Activated naive CD8-positive, alpha-beta T cell treated with anti-CD3 and anti-CD28 coated beads for 36 hours (primary cell): Measurements from ENCODE around the gene CSRP3. TPM values are rescaled to one million over a fixed set of nuclear protein-coding genes. Genes with fewer than 3 reads are reported as not detected.

Experiments used
- DNase-seq: peaks from one replicate; pipeline ENCODE4 v3.0.0; 2021
- H3K27ac Mint-ChIP-seq: one replicate; pipeline ENCODE4 v1.8.0; 2022; ENCODE audit warnings: mild to moderate bottlenecking, moderate library complexity, mixed read lengths
- H3K27me3 Mint-ChIP-seq: one replicate; pipeline ENCODE4 v1.8.0; 2022; ENCODE audit warnings: mild to moderate bottlenecking, mixed read lengths
- H3K36me3 Mint-ChIP-seq: one replicate; pipeline ENCODE4 v1.8.0; 2021; ENCODE audit warnings: mild to moderate bottlenecking, mixed read lengths
- H3K4me1 Mint-ChIP-seq: one replicate; pipeline ENCODE4 v1.8.0; 2021; ENCODE audit warnings: mixed read lengths
- H3K4me3 Mint-ChIP-seq: one replicate; pipeline ENCODE4 v1.8.0; 2022; ENCODE audit warnings: mild to moderate bottlenecking, moderate library complexity, mixed read lengths
- H3K9me3 Mint-ChIP-seq: one replicate; pipeline ENCODE4 v1.8.0; 2022; ENCODE audit warnings: mixed read lengths
- total RNA-seq, 2 experiments: library from RNA; stranded (reverse); gene quantifications; one replicate each; pipeline ENCODE4 v1.2.3, GENCODE V29; 2021

The CSRP3 gene
- total RNA-seq: not detected

DNA sequence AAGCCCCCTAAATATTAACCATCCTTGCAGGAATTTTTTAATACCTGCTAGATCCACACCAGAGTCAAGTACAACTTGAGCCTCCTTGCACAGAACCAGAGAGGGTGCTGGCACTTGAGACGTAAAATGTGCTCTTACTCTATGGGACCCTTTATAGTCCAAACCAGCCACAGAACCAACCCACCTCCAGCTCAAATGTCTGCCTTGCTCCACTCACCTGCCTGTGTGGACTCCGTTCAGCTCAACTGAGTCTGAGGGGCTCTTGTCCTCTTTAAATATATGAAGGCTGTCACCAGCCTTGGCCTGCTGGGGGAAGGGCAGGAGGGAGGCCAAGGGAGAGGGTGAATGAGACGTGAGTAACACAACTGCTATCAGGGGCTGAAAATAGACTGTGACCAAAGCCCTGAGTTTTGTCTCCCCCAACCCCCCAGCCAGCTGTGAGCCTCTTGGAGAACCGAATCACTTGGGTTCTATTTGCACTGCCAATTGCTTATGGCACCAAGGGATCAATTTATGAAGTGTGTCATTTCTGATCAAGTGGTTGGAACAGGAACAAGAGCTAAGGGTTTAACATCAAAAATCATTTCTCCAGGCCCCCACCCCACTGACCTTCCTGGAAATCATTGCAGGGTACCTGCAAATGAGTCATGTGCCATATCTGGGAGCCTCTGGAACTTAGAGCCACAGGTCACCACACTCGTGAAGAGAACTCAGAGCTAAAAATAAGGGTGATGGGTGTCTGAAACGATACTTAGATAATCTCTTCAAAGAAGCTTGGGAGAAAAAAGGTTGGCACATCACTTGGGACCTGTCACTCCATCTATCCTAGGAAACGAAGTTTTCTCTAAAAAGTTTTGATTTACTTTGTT, at the start of gene CSRP3:
TSS of gene CSRP3 (minus strand) at position 247 of the 869 bp plus-strand sequence. CDS start 9,535 bp downstream, outside the sequence.
- no peak for DNase-seq
- peaks cover 9% of the 10 kb centered on the region for H3K27me3 Mint-ChIP-seq
- H3K4me3 Mint-ChIP-seq: no peak within 1 kb of the TSS
- no peaks in the 10 kb centered on the region for H3K36me3 Mint-ChIP-seq
- H3K27ac Mint-ChIP-seq: no peak within 1 kb of the TSS
- H3K4me1 Mint-ChIP-seq: no peaks in the 10 kb centered on the region
- no peaks in the 10 kb centered on the region for H3K9me3 Mint-ChIP-seq

DNA sequence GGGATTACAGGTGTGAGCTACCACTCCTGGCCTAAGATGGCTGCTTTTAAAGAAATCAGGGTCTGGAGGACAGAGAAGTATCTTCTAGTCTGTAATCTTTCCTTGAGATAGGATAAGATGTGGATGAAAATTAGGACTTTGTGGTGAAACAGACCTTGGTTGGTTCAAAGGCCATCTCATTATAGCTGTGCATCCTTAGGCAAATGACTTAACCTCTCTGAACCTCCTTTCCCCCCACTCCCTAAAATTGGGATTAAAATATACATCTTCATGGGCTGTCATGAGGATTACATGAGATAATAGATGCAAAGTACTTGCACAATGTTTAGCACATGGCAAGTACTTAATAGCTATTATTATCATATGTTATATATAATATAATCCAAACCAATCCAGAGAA, 49.8 kb upstream of the CSRP3 start:
- DNase-seq: no peak
- no peaks in the 10 kb centered on the region for H3K4me1 Mint-ChIP-seq
- H3K27ac Mint-ChIP-seq: no peak overlapping the region
- no peak overlapping the region for H3K4me3 Mint-ChIP-seq
- H3K36me3 Mint-ChIP-seq: no peaks in the 10 kb centered on the region
- H3K27me3 Mint-ChIP-seq: peaks cover 41% of the 10 kb centered on the region
- H3K9me3 Mint-ChIP-seq: peaks cover 4% of the 10 kb centered on the region

DNA sequence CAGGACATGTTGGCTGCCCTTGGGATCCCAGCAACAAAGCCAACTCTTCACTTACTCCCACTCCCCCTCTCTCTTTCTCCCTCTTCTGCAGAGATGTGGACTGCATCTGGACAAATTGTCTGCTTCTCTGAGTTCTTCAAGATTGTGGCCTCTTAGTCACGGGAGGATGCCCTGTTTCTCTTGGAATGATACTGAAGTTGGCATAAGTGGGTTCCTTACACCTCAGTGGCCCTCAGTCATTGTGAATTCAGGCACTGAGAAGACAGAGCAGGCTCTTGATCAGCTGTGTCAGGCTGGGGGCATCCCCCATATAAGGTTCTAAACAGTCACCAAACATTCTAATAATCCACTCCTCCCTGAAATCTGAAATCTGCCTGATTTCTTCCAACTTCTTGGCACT, 45.0 kb upstream of the CSRP3 start:
- Mint-ChIP-seq H3K27ac (no peak overlapping the region), H3K4me1 (peaks cover 6% of the 10 kb centered on the region), H3K4me3 (no peak overlapping the region), H3K9me3 (peaks cover 2% of the 10 kb centered on the region), H3K27me3 (peaks cover 81% of the 10 kb centered on the region), H3K36me3 (no peaks in the 10 kb centered on the region)
- no peak for DNase-seq

DNA sequence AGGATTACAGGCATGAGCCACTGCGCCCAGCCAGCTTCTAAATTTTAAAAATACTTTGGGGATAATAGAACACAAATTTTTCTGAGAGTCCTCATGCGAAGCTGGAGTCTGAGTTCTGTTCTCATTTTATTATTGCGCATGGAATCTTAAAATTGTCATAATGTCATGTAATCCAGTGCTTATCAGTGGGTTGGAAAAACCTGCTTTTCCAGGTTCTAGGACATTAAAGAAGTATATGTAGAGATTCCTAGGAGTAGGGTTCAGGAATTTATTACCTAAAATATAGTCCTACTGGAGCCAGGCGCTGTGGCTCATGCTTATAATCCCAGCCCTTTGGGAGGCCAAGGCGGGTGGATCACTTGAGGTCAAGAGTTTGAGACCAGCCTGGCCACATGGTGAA, 43.6 kb upstream of the CSRP3 start:
- DNase-seq: no peak
- peaks cover 6% of the 10 kb centered on the region for H3K4me1 Mint-ChIP-seq
- no peaks in the 10 kb centered on the region for H3K36me3 Mint-ChIP-seq
- H3K9me3 Mint-ChIP-seq: peaks cover 2% of the 10 kb centered on the region
- H3K4me3 Mint-ChIP-seq: no peak overlapping the region
- H3K27me3 Mint-ChIP-seq: peaks cover 83% of the 10 kb centered on the region
- no peak overlapping the region for H3K27ac Mint-ChIP-seq

DNA sequence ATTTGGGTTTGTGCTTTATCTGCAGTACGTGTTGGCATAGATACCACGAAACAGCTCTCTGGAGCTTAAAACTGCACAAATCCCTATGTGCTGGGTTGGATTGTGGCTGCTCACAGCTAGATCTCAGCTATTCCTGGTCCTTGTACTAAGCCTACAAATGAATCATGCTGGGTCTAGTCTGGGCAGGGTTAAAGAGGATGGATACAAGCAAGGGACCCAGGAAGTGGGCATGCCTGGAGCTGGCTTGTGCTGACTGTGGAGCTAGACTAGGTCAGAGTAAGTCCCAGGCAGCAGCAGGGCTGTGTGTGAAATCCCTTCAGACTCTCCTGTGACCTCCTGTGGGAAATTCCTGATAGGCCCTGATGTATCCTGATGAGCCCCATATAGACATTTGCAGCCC, 42.8 kb upstream of the CSRP3 start:
- peaks cover 82% of the 10 kb centered on the region for H3K27me3 Mint-ChIP-seq
- no peak for DNase-seq
- no peak overlapping the region for H3K4me3 Mint-ChIP-seq
- H3K9me3 Mint-ChIP-seq: peaks cover under 1% of the 10 kb centered on the region
- no peaks in the 10 kb centered on the region for H3K36me3 Mint-ChIP-seq
- H3K27ac Mint-ChIP-seq: no peak overlapping the region
- peaks cover 10% of the 10 kb centered on the region for H3K4me1 Mint-ChIP-seq

DNA sequence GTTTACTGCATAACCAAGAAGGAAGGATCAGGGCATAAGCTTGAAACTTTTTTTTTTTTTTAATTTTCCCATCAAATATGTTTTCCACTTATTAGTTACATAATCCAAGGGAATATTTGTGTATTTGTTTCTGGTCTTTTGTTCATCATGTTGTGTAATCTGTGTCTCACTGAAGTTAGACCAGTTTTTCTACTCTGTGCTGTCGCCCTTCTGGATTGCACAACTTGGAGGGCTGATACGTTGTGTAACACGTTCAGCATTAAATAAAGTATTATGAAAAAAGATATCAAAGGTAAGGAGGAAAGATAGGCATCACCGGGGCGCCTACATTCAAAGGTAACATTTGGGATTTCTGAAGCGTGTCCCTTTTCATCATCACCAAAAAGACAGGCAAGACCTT, 42.3 kb upstream of the CSRP3 start:
- Mint-ChIP-seq H3K27me3 (peaks cover 81% of the 10 kb centered on the region), H3K9me3 (no peaks in the 10 kb centered on the region), H3K4me1 (peaks cover 10% of the 10 kb centered on the region), H3K27ac (no peak overlapping the region), H3K4me3 (no peak overlapping the region), H3K36me3 (peaks cover 4% of the 10 kb centered on the region)
- no peak for DNase-seq

DNA sequence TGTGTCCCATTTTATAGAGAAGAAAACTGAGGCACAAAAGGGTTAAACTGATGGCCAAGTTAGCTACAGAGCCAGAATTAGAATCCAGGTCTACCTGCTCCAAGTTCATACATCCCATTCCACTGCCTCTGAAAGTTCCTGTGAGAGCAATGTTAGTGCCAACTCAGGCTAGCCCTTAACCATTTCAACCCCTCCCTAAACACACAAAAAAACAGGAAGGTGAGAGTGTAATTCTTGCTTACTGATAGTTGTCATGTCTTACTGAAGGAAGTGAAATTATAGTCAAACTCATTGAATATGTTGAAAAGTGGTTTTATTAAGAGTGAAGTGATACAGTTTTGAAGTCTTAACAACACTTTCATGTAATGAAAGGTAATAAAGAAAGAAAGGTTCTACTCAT, 41.8 kb upstream of the CSRP3 start:
- Mint-ChIP-seq H3K27me3 (peaks cover 81% of the 10 kb centered on the region), H3K4me1 (peaks cover 10% of the 10 kb centered on the region), H3K9me3 (no peaks in the 10 kb centered on the region), H3K36me3 (peaks cover 9% of the 10 kb centered on the region), H3K4me3 (no peak overlapping the region), H3K27ac (no peak overlapping the region)
- no peak for DNase-seq

DNA sequence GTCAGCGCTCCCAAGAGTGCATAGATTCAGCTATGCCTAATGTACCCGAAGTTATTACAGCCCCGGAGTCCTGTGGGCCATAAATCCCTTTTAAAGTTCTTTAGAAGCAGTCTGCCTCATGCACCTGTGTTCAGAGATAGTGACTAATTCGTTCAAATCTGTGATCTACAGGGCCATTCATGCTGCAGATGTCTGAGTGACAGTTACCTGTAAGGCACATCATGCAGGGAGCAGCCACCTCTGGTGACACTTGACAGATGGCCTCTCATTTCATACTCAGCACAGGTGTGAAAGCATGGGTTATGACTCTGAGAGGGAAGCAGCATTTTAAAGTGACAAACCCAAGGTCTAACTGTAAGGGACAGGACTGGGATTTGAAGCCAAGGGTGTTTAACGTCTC, 41.4 kb upstream of the CSRP3 start:
- Mint-ChIP-seq H3K27me3 (peaks cover 79% of the 10 kb centered on the region), H3K27ac (no peak overlapping the region), H3K9me3 (no peaks in the 10 kb centered on the region), H3K4me3 (no peak overlapping the region), H3K4me1 (peaks cover 10% of the 10 kb centered on the region), H3K36me3 (peaks cover 12% of the 10 kb centered on the region)
- DNase-seq: no peak

DNA sequence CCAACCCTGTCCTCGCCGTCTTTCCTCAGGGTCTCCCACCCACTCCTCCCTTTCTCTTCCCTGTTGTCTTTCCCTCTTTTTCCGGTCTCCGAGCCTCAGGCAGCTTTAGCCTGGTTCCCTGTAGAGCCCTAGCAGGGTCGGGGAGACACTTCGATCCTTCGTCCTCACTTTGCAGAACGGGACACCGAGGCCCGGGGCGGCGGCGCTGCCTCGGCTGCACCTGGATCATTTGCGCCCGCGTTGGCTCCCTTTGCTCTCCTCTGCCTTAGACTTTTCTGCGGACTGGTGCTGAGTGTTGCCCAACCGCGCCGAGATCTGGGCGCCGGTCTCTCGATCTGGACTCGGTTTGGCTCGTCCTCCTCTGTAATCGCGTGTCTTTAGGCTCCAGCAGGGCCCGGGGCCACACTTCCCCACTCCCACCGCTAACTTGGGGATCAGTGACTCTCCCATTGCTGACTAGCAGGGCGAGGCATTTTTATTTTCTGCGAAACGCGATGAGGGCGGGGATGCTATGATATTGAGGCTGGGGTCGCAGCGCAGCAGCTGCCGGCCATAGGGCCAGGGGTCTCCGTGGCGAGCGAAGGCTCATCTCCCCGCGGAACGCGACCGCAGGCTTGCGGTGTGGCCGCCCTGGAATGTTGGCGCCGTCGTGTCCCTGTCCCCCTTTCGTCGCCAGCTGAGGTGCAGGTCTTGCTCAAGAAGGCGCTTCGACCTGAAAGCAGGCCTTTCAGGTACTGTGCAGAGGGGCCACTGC, 40.6 kb upstream of the CSRP3 start:
- peak overlapping the region; percentile 89 for H3K4me3 Mint-ChIP-seq
- peaks cover 18% of the 10 kb centered on the region for H3K36me3 Mint-ChIP-seq
- H3K9me3 Mint-ChIP-seq: no peaks in the 10 kb centered on the region
- peak; percentile 15 for DNase-seq
- peak overlapping the region; percentile 42 for H3K27ac Mint-ChIP-seq
- peaks cover 10% of the 10 kb centered on the region for H3K4me1 Mint-ChIP-seq
- peaks cover 72% of the 10 kb centered on the region for H3K27me3 Mint-ChIP-seq

DNA sequence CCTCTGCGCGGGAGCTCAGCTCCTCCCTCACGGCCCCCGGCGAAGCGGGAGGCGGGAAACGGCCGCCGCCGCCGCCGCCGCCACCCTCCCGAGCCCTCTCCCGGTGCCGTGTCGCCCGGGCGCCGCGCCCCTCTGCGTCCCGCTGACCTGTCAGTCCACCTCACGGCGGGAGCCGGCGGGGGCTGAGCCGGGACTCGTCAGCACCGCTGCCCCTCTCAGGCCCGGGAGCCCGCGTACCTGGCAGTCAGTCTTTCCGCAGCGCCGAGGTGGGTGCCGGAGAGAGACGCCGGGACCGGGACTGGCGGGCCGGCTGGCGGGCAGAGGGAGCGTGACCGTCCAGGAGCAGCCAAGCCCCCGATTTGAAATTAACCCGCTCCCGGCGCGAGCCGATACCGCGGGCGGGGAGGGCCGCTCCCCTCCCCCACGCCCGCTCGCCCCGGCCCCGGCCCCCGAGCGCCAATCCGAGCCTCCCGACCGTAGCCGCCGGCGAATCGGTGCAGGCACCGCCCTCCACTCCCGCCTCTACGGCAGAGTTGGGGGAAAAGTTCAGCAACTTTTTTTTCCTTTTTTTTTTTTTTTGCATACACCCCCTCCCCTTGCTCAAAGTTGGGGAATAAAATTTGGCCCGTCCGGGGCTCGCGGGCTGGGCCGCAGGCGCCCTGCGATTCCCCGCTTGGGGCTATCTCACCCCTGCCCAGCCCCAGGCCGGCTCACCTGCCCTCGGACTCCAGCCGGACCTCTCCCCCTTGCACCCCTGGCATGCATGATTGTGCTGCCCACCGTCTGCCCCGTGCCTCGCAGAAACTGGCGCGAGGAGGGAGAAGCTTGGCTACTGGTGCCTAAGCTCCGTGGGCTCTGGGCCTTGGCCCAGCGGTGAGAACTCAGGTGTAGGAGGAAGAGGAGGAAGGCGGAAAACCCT, 39.7 kb upstream of the CSRP3 start:
- Mint-ChIP-seq H3K27me3 (peaks cover 64% of the 10 kb centered on the region), H3K4me3 (peak overlapping the region; percentile 89), H3K36me3 (peaks cover 25% of the 10 kb centered on the region), H3K9me3 (no peaks in the 10 kb centered on the region), H3K27ac (peak overlapping the region; percentile 42), H3K4me1 (peaks cover 10% of the 10 kb centered on the region)
- DNase-seq: peak; percentile 69

DNA sequence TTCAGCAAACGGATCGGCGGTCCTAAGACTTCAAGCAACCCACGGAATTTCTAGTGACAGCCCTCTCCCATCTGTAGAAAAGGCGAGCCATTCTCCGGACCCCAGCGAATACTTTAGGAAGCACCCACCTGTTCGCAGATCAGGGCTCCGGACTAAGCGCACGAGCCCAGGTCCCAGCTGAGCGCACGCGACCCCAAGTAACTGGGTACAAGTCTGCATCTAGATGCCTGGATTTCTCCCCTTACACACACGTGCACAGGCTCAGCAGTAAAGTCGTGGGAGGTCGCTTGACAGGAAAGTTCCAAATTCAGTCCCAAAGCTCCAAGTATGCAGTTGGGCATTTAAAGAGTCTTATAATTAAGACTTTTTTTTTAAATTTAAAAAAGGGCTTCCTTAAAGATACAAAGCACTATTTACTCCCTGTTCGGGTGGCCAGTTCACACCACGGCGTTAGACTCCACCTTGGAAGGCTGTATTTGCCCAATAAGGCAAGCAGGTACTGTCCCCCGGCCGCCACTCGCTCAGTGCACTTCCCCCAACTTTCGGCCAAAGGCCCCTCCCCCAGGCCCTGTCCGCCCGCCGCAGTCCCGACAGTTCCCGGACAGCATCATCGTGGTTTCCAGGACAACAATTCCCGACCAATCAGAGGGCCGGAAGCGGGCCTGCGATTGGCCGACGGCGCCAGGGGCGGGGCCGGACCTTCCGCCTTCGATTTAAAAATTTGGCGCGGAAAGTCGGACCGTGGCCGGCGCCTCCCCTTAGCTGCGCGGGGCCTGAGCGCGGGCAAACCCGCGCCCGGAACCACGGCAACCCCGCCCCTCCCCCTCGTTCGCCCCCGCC, 38.9 kb upstream of the CSRP3 start, which contains the start of gene E2F8:
TSS of gene E2F8 (minus strand) at position 526 of the 840 bp plus-strand sequence. CDS start 824 bp downstream, outside the sequence.
- H3K27me3 Mint-ChIP-seq: peaks cover 57% of the 10 kb centered on the region
- H3K4me3 Mint-ChIP-seq: peak within 1 kb of the TSS; percentile 89
- H3K27ac Mint-ChIP-seq: peak within 1 kb of the TSS; percentile 72
- peaks cover 30% of the 10 kb centered on the region for H3K36me3 Mint-ChIP-seq
- H3K9me3 Mint-ChIP-seq: no peaks in the 10 kb centered on the region
- H3K4me1 Mint-ChIP-seq: peaks cover 10% of the 10 kb centered on the region
- peak; percentile 91 for DNase-seq

DNA sequence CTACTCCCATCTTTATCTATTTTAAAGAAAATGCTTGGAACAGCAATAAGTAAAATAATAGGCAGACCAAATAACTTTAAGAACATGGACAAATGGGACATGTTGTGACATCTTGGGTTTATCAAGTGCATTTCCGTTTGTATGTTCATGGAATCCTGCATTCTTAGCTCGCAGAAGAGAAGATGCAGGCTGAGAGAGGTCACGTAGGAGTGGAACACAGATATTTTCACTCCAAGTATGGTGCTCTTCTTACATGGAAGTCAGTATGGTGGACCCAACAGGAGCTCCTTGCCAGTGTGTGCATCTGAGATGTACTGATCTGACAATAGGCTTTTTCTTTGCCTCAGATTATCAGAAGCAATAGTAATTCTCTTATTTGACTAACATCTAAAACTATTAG, 37.3 kb upstream of the CSRP3 start:
- Mint-ChIP-seq H3K4me3 (peak overlapping the region; percentile 43), H3K9me3 (no peaks in the 10 kb centered on the region), H3K27ac (no peak overlapping the region), H3K36me3 (peaks cover 45% of the 10 kb centered on the region), H3K4me1 (peaks cover 10% of the 10 kb centered on the region), H3K27me3 (peaks cover 42% of the 10 kb centered on the region)
- DNase-seq: no peak

DNA sequence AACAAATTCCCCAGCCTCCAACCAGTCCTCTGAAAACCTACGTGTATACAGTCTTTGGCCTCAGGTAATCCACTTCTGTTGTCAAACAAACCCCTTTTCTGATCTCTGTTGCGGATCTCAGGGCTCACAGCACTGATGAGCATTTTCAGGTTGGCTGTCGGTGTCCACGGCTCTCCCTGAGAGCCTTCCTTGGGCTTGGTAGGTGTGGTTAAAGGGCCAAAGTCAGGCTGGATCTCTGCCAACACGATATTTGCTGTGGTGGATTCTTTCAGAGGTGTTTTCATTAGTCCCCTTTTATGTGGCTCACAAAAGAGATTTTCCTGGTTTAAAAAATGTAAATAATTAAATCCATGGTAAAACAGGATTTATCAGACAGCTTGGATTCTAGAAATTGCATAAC, 36.0 kb upstream of the CSRP3 start:
- no peak overlapping the region for H3K27ac Mint-ChIP-seq

DNA sequence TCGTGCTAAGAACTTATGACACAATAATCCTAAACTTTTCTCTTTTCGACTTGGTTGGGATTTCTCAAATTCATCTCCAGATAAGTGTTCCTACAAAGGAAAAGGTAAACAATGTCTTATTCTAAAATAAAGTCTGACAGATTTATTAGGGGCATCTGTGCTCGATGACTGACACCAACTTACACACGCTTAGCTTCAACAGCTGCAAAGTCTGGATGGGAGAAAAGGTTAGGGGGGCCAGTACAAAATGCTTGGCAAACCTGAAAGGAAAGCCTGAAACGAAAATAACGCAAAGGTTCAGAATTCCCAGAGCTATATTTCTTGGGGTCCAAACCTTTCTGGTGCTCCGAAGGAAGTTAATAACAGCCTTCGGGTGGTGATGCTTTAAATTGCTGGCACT, 35.6 kb upstream of the CSRP3 start:
- H3K36me3 Mint-ChIP-seq: peaks cover 51% of the 10 kb centered on the region

More for the DNA sequence above, 36.0 kb upstream of the CSRP3 start:
- peaks cover 12% of the 10 kb centered on the region for H3K4me1 Mint-ChIP-seq
- no peaks in the 10 kb centered on the region for H3K9me3 Mint-ChIP-seq
- H3K27me3 Mint-ChIP-seq: peaks cover 30% of the 10 kb centered on the region
- H3K4me3 Mint-ChIP-seq: no peak overlapping the region
- H3K36me3 Mint-ChIP-seq: peaks cover 51% of the 10 kb centered on the region
- no peak for DNase-seq

More for the DNA sequence above, 35.6 kb upstream of the CSRP3 start:
- no peak for DNase-seq
- H3K4me3 Mint-ChIP-seq: no peak overlapping the region
- no peaks in the 10 kb centered on the region for H3K9me3 Mint-ChIP-seq
- peaks cover 25% of the 10 kb centered on the region for H3K27me3 Mint-ChIP-seq
- H3K4me1 Mint-ChIP-seq: peaks cover 9% of the 10 kb centered on the region
- no peak overlapping the region for H3K27ac Mint-ChIP-seq
